Nephron (organoid): Measurements from ENCODE around the gene TMEM59.
A peak's percentile ranks its signal among the peaks of the same experiment; 100 is the strongest.

Source experiments
- H3K27ac Mint-ChIP-seq, 3 experiments: 2 replicates each; pipeline ENCODE4 v1.8.0; 2020; ENCODE audit warnings: mixed read lengths in 3 of 3, mild to moderate bottlenecking in 2 of 3, moderate library complexity in 1 of 3
- H3K27me3 Mint-ChIP-seq: 2 replicates; pipeline ENCODE4 v1.8.0; 2021; ENCODE audit warnings: low read depth, mild to moderate bottlenecking, moderate library complexity, mixed read lengths
- H3K36me3 Mint-ChIP-seq: 2 replicates; pipeline ENCODE4 v1.8.0; 2020; ENCODE audit warnings: low read depth, mixed read lengths
- H3K4me1 Mint-ChIP-seq: 2 replicates; pipeline ENCODE4 v1.8.0; 2020; ENCODE audit warnings: mixed read lengths
- H3K4me3 Mint-ChIP-seq, 3 experiments: 2 replicates each; pipeline ENCODE4 v1.8.0; 2020; ENCODE audit warnings: mild to moderate bottlenecking in 3 of 3, mixed read lengths in 3 of 3, moderate library complexity in 2 of 3
- H3K9me3 Mint-ChIP-seq: 2 replicates; pipeline ENCODE4 v1.8.0; 2020; ENCODE audit warnings: mixed read lengths
- CTCF ChIP-seq, 3 experiments: fragments of 200-600 bp; sonication (generic); IDR thresholded peaks; one replicate each; pipeline ENCODE4 v1.5.0; 2021; ENCODE audit warnings: antibody characterized with exemption in 3 of 3; ENCODE audit not compliant: unreplicated experiment in 3 of 3

TMEM59 gene, protein sequence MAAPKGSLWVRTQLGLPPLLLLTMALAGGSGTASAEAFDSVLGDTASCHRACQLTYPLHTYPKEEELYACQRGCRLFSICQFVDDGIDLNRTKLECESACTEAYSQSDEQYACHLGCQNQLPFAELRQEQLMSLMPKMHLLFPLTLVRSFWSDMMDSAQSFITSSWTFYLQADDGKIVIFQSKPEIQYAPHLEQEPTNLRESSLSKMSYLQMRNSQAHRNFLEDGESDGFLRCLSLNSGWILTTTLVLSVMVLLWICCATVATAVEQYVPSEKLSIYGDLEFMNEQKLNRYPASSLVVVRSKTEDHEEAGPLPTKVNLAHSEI

GRCh38 chr1:54052934-54053744, at the start of gene TMEM59, which contains the start of gene TCEANC2:
TSS of gene TMEM59 (minus strand) at chr1:54053204. CDS start at chr1:54053188, 16 bp downstream.
TSS of gene TCEANC2 (plus strand) at chr1:54053608. CDS start at chr1:54054423, 815 bp downstream.
- no peak for TF ChIP-seq CTCF (IDR thresholded peaks at IDR 0.05; ENCODE audit: unreplicated experiment in 3 of 3)
- Mint-ChIP-seq H3K4me3 (no peak within 1 kb of the TSS), H3K27ac (no peak within 1 kb of the TSS), H3K36me3 (peaks cover 5% of the 10 kb centered on the region), H3K9me3 (no peaks in the 10 kb centered on the region), H3K4me1 (peaks cover 11% of the 10 kb centered on the region), H3K27me3 (no peaks in the 10 kb centered on the region)

DNA sequence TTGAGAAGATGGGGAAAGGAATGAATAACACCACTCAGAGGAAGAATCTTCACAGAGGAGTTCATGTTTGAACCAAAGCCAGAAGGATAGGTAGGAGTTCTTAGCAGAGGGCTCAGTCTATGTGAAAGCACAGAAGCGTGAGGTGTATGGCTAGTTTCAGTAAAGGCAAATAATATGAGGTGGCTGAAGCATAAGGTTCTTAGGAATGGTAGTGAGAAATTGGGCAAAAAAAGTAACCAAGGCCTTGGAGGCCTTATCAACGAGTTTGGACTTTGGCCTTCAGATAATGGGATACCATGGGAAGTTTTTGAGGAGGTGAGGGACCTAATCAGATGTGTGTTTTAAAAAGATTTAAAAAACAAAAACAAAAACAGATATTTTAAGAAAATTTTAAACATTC, 47.5 kb upstream of the TMEM59 start:
- Mint-ChIP-seq H3K36me3 (peaks cover 11% of the 10 kb centered on the region), H3K9me3 (no peaks in the 10 kb centered on the region), H3K4me3 (no peak overlapping the region), H3K27me3 (no peaks in the 10 kb centered on the region), H3K4me1 (peaks cover 23% of the 10 kb centered on the region), H3K27ac (no peak overlapping the region)
- TF ChIP-seq CTCF (IDR thresholded peaks at IDR 0.05; ENCODE audit: unreplicated experiment in 3 of 3): no peak

DNA sequence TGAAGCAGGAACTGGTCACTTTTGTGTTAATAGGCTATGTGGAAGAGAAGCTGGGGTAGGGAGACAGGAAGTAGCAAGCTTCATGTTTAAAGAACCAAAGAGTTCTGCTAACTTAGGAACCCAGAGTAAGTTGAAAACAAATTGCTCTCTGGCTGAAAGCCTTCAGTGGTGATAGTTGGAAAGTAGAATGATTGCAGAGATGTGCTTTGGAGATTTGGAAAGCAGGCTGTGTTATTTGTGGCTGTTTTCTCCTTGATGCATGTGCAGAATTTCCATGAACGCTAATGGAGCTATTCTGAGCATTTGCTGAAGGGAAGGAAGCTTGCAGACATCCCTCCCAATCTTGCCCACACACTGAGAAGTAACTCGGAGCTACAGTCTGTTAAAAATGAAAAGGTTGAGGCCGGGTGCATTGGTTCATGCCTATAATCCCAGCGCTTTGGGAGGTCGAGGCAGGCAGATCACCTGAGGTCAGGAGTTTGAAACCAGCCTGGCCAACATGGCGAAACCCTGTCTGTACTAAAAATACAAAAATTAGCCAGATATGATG, 46.1 kb upstream of the TMEM59 start:
- no peak for TF ChIP-seq CTCF (IDR thresholded peaks at IDR 0.05; ENCODE audit: unreplicated experiment in 3 of 3)
- no peak overlapping the region for H3K4me3 Mint-ChIP-seq
- H3K9me3 Mint-ChIP-seq: no peaks in the 10 kb centered on the region

DNA sequence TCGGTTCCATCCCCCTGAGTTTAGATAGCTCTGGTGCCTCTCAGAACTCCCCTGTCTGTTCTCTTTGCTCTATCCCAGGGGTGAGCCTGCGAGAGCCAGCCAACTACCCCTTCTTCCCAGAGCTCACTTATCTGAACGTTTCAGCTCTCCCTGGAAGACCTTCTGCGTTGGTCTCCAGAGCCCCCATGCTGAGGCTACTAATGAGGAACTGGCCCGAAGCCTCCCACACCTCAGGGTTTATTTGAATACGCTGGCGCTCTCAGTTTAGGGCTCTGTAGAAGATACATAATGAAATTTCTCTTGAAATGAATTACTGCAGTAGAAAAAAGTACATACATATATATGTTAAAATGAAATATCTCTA, 43.9 kb upstream of the TMEM59 start:
- Mint-ChIP-seq H3K4me3 (peak overlapping the region in 2 of 3 experiments; percentile 10 to 11), H3K27me3 (no peaks in the 10 kb centered on the region), H3K9me3 (no peaks in the 10 kb centered on the region), H3K4me1 (peaks cover 23% of the 10 kb centered on the region), H3K36me3 (peaks cover 3% of the 10 kb centered on the region), H3K27ac (peak overlapping the region; percentile 58 to 92 (median 91))
- no peak for TF ChIP-seq CTCF (IDR thresholded peaks at IDR 0.05; ENCODE audit: unreplicated experiment in 3 of 3)

More for the DNA sequence above, 46.1 kb upstream of the TMEM59 start:
- Mint-ChIP-seq H3K27ac (peak overlapping the region in 2 of 3 experiments; percentile 79 to 80), H3K4me1 (peaks cover 23% of the 10 kb centered on the region), H3K36me3 (peaks cover 11% of the 10 kb centered on the region), H3K27me3 (no peaks in the 10 kb centered on the region)

DNA sequence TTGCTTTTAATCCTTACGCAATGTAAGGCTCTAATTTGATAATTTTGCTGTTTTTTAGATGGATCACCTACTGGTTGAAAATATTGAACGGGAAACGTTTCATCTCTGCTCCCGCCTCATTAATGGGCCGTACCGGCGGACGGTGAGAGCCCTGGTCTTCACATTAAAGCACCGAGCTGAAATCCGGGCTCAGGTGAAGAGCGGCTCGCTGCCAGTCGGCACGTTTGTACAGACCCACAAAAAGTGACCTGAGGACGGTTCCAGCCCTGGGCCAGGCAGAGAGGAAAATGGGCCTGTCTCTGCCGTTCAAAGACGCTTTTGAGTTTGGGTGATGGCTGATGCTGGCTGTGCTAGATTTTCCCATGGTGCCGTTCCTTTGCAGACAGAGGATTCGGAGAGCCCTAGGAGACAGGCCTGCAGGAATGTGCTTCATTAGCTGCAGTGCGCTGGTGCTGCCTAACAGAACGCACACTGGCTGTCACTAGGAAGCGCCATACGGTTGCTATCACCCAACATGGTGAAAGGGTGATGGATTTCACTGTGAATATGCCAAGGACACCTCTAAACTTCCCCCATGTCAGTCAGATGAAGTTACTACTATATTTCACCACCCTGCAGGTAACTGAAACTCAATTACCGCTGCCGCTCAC, 43.3 kb upstream of the TMEM59 start:
- no peak for TF ChIP-seq CTCF (IDR thresholded peaks at IDR 0.05; ENCODE audit: unreplicated experiment in 3 of 3)
- Mint-ChIP-seq H3K9me3 (no peaks in the 10 kb centered on the region), H3K27ac (peak overlapping the region; percentile 58 to 92 (median 91)), H3K4me3 (peak overlapping the region in 1 of 3 experiments; percentile 27), H3K27me3 (no peaks in the 10 kb centered on the region), H3K36me3 (peaks cover 3% of the 10 kb centered on the region), H3K4me1 (peaks cover 23% of the 10 kb centered on the region)
